Measurements from ENCODE around the gene BPIFB4.

The BPIFB4 gene

DNA sequence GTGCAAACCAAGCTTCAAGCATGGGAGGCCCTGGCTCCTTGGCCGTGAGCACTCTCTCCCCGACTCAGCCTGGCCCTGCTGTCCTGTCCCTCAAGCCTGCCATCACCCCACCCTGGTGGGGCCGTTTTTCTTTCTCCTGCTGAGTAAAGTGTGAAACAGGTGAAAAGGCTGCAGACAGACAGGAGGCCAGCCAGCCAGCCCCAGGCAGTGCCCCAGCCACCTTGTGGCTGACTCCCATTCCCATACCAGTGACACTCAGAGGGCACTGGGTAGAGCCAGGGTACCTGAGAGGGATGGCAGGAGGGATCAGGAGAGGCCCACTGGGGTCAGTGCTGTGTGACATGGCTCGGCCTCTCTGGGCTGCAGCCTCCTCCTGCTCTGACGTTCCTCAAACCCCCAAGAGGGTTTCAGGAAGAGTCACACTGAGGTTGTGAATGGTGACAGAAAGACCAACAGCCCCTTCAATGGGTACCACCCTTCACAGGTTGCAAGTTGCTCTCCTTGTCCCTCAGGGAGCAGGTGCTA is 52.6 kb downstream of the BPIFB4 start:
- TF ChIP-seq, protein P1, sequence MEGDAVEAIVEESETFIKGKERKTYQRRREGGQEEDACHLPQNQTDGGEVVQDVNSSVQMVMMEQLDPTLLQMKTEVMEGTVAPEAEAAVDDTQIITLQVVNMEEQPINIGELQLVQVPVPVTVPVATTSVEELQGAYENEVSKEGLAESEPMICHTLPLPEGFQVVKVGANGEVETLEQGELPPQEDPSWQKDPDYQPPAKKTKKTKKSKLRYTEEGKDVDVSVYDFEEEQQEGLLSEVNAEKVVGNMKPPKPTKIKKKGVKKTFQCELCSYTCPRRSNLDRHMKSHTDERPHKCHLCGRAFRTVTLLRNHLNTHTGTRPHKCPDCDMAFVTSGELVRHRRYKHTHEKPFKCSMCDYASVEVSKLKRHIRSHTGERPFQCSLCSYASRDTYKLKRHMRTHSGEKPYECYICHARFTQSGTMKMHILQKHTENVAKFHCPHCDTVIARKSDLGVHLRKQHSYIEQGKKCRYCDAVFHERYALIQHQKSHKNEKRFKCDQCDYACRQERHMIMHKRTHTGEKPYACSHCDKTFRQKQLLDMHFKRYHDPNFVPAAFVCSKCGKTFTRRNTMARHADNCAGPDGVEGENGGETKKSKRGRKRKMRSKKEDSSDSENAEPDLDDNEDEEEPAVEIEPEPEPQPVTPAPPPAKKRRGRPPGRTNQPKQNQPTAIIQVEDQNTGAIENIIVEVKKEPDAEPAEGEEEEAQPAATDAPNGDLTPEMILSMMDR (IDR thresholded peaks at IDR 0.05; ENCODE audit: insufficient read depth, missing control alignments): no peak
- no peak for FAIRE-seq
- DNase-seq (ENCODE audit: insufficient read length, low spot score): no peak

DNA sequence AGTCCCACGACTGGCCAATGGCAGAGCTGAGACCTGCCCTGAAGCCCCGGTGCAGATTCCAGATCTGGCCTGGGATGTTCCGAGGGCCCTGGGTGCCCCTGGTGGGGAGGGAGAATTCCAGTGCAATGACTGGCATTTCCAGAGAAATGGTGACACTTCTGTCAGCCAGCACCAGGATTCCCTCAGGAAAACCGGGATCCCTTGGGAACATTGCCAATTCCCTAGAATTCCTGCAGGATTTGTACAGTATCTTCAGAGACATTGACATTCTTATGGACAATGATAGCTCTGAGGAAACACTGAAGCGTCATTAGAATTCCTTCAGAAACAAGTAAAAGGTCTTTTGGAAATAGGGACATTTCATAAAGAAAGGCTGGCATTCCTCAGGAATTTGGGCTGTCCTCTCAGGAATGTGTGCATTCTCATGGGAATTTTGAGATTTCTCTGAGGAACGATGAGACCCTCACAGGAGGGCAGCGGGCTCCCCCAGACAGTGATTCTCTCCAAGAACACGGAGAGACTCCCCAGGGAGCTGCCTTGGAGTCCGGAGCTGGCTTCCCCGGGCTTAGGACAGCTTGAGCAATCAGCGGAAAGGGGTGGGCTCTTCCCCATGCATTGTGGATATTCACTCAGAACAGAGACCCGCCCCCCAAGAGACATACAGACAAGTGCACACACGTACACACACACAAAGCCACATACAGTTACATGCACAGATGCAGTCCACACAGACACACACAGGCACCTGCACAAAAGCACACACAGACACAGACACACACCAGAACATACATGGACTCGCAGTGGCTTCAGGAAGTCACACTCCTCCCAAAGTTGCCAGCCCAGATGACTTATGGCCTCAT is 53.3 kb downstream of the BPIFB4 start:
- DNase-seq (ENCODE audit: insufficient read length, low spot score) (no peak), FAIRE-seq (no peak)
- TF ChIP-seq, protein P1 (IDR thresholded peaks at IDR 0.05; ENCODE audit: insufficient read depth, missing control alignments): no peak

DNA sequence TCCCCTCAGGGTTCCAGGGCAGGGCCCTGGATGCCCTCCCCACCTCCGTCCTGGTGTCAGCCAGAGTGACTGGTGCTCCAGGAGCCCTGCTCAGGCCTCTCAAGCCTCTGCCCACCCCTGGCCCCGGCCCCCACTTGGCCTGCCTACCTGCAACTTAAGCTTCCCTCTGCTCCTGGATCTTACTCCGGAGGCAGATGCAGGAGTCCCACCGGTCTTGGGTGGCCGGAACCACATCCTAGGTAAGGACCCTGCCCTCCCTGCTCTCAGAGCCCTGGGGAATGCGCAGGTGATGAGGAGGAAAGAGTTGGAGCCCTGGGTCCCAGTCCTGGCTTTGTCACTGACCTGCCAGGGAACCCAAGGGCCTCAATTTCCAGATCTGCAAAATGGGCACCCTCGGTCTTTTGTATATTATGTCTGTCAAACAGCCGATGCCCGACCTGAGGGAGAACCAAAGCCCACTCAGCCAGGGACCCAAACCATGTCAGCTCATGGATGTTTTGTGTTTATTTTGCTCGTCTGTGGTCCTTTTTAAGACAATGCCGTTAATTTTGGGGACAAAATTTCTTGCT is 54.0 kb downstream of the BPIFB4 start:
- DNase-seq (ENCODE audit: insufficient read length, low spot score) (no peak), FAIRE-seq (no peak)
- TF ChIP-seq, protein P1 (IDR thresholded peaks at IDR 0.05; ENCODE audit: insufficient read depth, missing control alignments): no peak

DNA sequence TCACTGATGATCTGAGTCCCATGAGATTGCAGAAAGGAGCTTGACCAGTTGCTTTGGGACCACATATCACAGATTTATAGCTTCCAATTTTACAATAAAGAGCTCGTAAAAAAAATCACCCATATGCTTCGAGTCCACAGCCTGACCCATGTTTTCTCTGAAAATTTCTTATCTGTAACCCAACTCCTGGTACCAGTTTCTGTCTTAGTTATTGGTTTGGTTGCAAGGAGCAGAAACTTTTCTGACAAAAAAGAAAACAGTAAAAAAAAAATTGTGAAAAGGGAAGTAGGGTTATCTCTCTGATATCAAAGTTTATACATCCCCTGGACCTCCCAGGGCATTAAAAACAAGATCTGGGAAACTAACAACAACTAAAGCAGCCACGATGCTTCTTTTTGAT is 57.8 kb downstream of the BPIFB4 start:
- TF ChIP-seq, protein P1 (IDR thresholded peaks at IDR 0.05; ENCODE audit: insufficient read depth, missing control alignments): no peak
- FAIRE-seq (no peak), DNase-seq (ENCODE audit: insufficient read length, low spot score) (no peak)

DNA sequence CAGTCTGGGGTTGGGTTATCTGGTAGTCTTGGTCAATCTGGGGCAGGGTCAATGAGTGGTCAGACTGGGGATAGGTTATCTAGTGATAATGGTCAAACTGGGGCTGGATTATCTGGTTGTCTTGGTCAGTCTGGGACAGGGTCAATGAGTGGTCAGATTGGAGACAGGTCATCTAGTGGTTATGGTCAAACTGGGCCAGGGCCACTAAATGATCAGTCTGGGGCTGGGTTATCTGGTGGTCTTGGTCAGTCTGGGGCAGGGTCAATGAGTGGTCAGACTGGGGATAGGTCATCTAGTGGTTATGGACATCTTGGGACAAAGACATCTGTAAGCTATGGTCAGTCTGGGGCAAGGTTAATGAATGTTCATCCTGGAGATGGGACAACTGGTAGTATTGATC is 60.0 kb downstream of the BPIFB4 start:
- TF ChIP-seq, protein P1 (IDR thresholded peaks at IDR 0.05; ENCODE audit: insufficient read depth, missing control alignments): no peak
- FAIRE-seq (no peak), DNase-seq (ENCODE audit: insufficient read length, low spot score) (no peak)

DNA sequence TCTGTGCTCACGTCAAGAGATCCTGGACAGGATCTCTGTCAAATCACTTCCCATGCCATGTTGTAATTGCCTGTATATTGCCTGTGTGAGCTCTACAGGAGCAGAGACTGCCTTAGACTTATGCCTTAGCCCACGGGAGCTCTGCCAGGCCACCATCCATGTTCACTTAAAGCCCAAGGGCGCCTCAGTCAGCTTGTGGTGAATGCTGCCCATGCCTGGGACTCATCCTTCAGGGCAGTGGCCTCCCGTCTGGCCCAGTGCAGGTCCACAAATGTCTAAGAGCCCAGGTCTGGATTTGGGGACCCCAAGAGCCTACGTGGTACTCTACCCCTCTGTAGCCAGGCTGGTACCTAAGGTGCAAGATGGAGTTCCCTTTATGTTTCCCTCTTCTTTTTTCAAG is 66.1 kb downstream of the BPIFB4 start:
- no peak for FAIRE-seq
- TF ChIP-seq, protein P1 (IDR thresholded peaks at IDR 0.05; ENCODE audit: insufficient read depth, missing control alignments): no peak
- DNase-seq (ENCODE audit: insufficient read length, low spot score): no peak

DNA sequence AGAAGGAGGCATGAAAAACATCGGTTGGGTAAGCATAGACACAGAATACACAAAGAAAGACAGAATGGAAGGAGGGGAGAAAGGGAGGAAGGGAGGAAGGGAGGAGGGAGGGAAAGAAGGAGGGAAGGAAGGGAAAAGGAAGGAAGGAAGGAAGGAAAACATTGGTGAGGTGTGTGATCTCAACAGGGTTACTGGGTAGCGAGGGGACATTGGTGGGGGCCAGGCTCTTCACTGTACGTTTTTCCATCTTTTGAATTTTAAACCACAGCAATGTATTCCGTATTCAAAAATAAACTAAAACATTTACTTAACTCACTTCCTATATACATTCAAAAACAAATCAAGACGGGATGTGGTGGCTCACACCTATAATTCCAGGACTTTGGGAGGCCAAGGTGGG is 67.9 kb downstream of the BPIFB4 start:
- TF ChIP-seq, protein P1 (IDR thresholded peaks at IDR 0.05; ENCODE audit: insufficient read depth, missing control alignments): no peak
- FAIRE-seq: no peak
- no peak for DNase-seq (ENCODE audit: insufficient read length, low spot score)

All from D721Med (cell line).